Activated naive CD4-positive, alpha-beta T cell treated with anti-CD3 and anti-CD28 coated beads, Interleukin-2, amount 10 ng/mL, durations not matched to agents 7 days and 5 days (primary cell): ENCODE results near the gene TAB3.

Experiments
- CTCF ChIA-PET: fragments of 350-600 bp; sonication (Branson Sonifier 250); formaldehyde crosslinking; loops from one replicate; lab custom pipeline; 2021; ENCODE audit warnings: antibody characterized with exemption; lab: Charles Lee
- DNase-seq: peaks from one replicate; pipeline ENCODE4 v3.0.0-alpha.2; 2020
- H3K27ac Mint-ChIP-seq: one replicate; pipeline ENCODE4 v1.8.0; 2021; ENCODE audit warnings: mild to moderate bottlenecking, moderate library complexity, mixed read lengths
- H3K27me3 Mint-ChIP-seq: one replicate; pipeline ENCODE4 v1.8.0; 2021; ENCODE audit warnings: mild to moderate bottlenecking, mixed read lengths
- H3K36me3 Mint-ChIP-seq: one replicate; pipeline ENCODE4 v1.8.0; 2021; ENCODE audit warnings: mixed read lengths
- H3K4me1 Mint-ChIP-seq: one replicate; pipeline ENCODE4 v1.8.0; 2021; ENCODE audit warnings: mixed read lengths
- H3K4me3 Mint-ChIP-seq: one replicate; pipeline ENCODE4 v1.8.0; 2021; ENCODE audit warnings: mild to moderate bottlenecking, moderate library complexity, mixed read lengths
- H3K9me3 Mint-ChIP-seq: one replicate; pipeline ENCODE4 v1.8.0; 2021; ENCODE audit warnings: mixed read lengths

TAB3 gene

DNA sequence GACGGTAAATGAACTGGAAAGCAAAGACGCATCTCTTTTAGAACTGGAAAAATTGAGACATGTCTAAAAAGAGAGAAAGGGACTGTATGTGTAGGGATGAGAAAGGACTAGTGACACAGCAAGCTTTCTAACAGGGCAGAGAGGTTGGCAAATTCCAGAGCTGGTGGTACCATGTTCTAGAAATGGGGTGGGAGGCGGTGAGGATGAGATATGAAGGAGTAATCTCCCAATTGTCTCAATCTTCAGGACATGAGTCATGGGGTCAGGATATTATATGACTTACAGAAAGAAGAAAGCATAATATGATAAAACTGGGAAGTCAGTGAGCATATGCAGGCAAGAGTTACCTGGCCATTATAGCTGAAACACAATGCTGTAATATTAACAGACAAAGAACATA lies 14.2 kb downstream of the TAB3 start:
- Mint-ChIP-seq H3K27me3 (no peaks in the 10 kb centered on the region), H3K9me3 (no peaks in the 10 kb centered on the region), H3K4me1 (no peaks in the 10 kb centered on the region), H3K27ac (no peak overlapping the region), H3K4me3 (no peak overlapping the region), H3K36me3 (no peaks in the 10 kb centered on the region)
- CTCF ChIA-PET: interaction anchor here (1.2 kb wide), 1 partner anchor 139 kb away, joined by 3 read pairs; no protein-coding TSS in a partner anchor
- no peak for DNase-seq

- H3K27ac Mint-ChIP-seq: no peak overlapping the region
- H3K9me3 Mint-ChIP-seq: no peaks in the 10 kb centered on the region
- CTCF ChIA-PET: no interaction called here
- no peak overlapping the region for H3K4me3 Mint-ChIP-seq
- no peaks in the 10 kb centered on the region for H3K4me1 Mint-ChIP-seq
- H3K36me3 Mint-ChIP-seq: peaks cover 8% of the 10 kb centered on the region
- no peaks in the 10 kb centered on the region for H3K27me3 Mint-ChIP-seq
- DNase-seq: no peak
These were observed 18.5 kb downstream of the TAB3 start for GRCh38 chrX:30870572-30870971.

GRCh38 chrX:30865612-30866011 lies 23.4 kb downstream of the TAB3 start:
- CTCF ChIA-PET: no interaction called here
- H3K27me3 Mint-ChIP-seq: no peaks in the 10 kb centered on the region
- H3K9me3 Mint-ChIP-seq: no peaks in the 10 kb centered on the region
- no peak overlapping the region for H3K27ac Mint-ChIP-seq
- H3K36me3 Mint-ChIP-seq: peaks cover 8% of the 10 kb centered on the region
- no peak overlapping the region for H3K4me3 Mint-ChIP-seq
- peaks cover 10% of the 10 kb centered on the region for H3K4me1 Mint-ChIP-seq
- no peak for DNase-seq

DNA sequence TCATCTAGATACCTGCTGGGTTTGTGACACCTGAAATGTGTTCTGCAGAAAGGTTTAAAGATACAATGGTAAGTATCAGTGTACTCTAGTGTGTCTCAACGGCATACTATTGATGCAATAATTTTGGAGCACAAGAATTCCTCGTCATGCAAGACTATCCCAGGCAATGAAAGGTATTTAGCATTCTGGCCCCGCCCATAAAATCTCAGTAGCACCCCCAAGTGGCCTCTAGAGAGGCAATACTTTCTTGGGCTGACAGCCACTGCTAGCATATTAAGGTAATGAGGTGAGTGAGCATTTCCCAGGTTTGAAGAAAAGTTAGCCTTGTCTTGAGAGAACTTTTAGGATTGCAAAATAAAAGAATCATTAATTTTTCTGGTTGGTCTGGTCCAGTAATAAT lies 24.0 kb downstream of the TAB3 start:
- CTCF ChIA-PET: interaction anchor here (1.1 to 2.0 kb wide), 3 partner anchors 21 to 130 kb away, joined by 3 to 10 read pairs (median 3); no protein-coding TSS in a partner anchor
- Mint-ChIP-seq H3K27me3 (no peaks in the 10 kb centered on the region), H3K27ac (no peak overlapping the region), H3K9me3 (no peaks in the 10 kb centered on the region), H3K4me3 (no peak overlapping the region), H3K36me3 (peaks cover 9% of the 10 kb centered on the region), H3K4me1 (peaks cover 10% of the 10 kb centered on the region)
- peak; percentile 22 for DNase-seq

DNA sequence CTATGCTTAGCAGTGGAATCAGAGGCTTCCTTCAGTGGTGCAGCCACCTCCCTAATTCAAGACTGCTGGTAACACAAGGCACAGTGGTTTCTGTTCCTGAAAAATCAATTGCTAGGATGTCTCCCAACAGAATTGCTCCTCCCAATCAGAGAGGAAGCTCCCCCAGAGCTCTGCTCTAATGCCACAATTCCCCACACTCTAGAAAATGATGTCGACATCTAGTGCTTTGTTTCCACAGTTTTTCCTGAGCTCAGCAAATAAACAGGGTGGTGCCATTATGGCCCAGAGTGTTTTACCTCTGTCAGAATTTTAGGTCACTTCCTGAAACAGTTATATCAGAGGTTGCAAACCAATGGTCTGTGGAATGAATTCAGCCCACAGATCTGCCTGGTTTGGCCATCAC lies 24.7 kb downstream of the TAB3 start:
- Mint-ChIP-seq H3K27me3 (no peaks in the 10 kb centered on the region), H3K27ac (no peak overlapping the region), H3K36me3 (peaks cover 12% of the 10 kb centered on the region), H3K4me3 (no peak overlapping the region), H3K9me3 (no peaks in the 10 kb centered on the region), H3K4me1 (peaks cover 10% of the 10 kb centered on the region)
- CTCF ChIA-PET: interaction anchor here (1.0 to 2.0 kb wide), 4 partner anchors 20 to 229 kb away, joined by 3 to 10 read pairs (median 3); no protein-coding TSS in a partner anchor
- no peak for DNase-seq

GRCh38 chrX:30863974-30864373 lies 25.1 kb downstream of the TAB3 start:
- CTCF ChIA-PET: interaction anchor here (1.0 to 2.0 kb wide), 2 partner anchors 128 to 229 kb away, joined by 3 to 10 read pairs; no protein-coding TSS in a partner anchor
- H3K27me3 Mint-ChIP-seq: no peaks in the 10 kb centered on the region

DNA sequence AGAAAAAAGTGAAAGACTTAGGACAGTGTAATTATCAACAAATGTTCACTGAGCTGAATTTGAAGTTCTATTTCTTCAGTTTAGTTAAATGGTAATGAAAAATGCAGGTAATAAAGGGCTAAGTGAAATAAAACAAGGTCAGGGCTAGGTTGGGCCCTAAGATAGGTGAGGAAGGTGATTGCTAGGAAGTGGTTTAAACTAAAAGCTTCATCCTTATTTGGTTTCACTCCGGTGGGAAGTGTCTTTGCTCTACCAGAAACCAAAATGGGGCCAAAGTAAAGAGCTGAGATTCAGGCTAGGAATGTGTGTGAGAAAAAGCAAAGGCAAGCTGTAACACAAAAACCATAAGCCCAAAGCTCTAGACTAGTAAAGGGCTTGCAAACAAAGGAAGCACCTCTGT lies 31.0 kb downstream of the TAB3 start:
- CTCF ChIA-PET: no interaction called here
- no peak overlapping the region for H3K4me3 Mint-ChIP-seq

More at GRCh38 chrX:30863974-30864373, 25.1 kb downstream of the TAB3 start:
- Mint-ChIP-seq H3K4me3 (no peak overlapping the region), H3K9me3 (no peaks in the 10 kb centered on the region), H3K36me3 (peaks cover 13% of the 10 kb centered on the region), H3K4me1 (peaks cover 10% of the 10 kb centered on the region), H3K27ac (no peak overlapping the region)
- no peak for DNase-seq

DNA sequence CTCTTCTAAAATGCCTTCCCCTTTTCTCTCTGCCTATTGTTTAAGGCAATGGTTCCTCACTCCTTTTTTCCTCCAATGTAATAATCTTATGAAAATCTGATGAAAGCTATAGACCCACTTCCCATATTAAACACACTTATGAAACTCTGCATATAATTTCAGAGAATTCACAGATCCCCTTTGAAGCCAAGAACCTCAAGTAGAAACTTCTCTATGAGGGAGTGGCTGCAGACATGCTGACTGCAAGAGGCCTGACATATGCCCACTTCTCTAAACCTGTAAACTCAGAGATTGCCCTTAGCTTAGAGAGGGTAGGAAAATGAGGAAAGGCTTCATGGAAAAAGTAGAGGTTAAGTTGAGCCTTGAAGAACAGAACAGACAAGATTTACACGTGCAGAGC lies 37.6 kb downstream of the TAB3 start:
- Mint-ChIP-seq H3K27me3 (no peaks in the 10 kb centered on the region), H3K4me1 (peaks cover 6% of the 10 kb centered on the region), H3K9me3 (no peaks in the 10 kb centered on the region), H3K4me3 (no peak overlapping the region), H3K27ac (no peak overlapping the region), H3K36me3 (peaks cover 33% of the 10 kb centered on the region)
- DNase-seq: no peak
- CTCF ChIA-PET: no interaction called here

More for the DNA sequence above, 31.0 kb downstream of the TAB3 start:
- Mint-ChIP-seq H3K36me3 (peaks cover 32% of the 10 kb centered on the region), H3K27ac (no peak overlapping the region), H3K4me1 (no peaks in the 10 kb centered on the region), H3K9me3 (no peaks in the 10 kb centered on the region), H3K27me3 (no peaks in the 10 kb centered on the region)
- no peak for DNase-seq

DNA sequence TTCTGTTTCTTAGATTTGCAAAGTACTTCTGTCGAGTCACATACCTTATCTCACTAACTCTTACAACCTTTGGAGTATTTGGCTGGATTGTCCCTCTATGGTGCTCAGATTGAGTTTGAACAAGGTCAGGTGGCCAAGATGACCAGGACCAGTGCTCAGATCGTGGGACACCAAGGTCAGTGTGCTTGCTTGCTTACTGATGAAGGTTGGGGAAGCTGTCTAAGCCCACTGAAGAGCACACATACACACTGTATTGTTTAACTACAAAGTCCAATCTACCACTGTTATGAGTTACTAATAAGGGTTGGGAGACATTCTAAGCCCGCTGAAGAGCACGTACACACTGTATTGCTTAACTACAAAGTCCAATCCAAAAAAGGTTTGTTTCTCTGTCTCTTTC lies 53.7 kb downstream of the TAB3 start:
- Mint-ChIP-seq H3K36me3 (peaks cover 35% of the 10 kb centered on the region), H3K27ac (no peak overlapping the region), H3K27me3 (no peaks in the 10 kb centered on the region), H3K4me1 (peaks cover 25% of the 10 kb centered on the region), H3K4me3 (no peak overlapping the region), H3K9me3 (no peaks in the 10 kb centered on the region)
- no peak for DNase-seq
- CTCF ChIA-PET: no interaction called here

DNA sequence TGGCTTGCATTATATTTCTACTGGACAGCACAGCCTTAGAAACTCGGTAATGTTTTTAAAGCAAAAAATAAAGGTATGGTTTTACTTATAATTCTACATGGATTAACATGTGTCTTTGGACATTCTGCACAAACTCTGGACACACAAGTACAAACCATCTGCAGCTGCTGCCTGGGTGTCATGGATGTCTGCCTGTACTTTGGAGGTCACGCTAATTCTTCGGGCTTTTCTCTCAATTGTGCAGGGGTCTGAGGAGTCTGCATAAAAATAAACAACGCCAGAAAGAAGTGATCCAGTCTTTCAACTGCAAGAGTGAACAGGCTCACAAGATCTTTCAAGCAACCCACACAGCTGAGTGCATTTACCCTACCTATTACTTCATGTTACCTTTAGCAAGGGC lies 55.2 kb downstream of the TAB3 start:
- CTCF ChIA-PET: no interaction called here
- no peaks in the 10 kb centered on the region for H3K27me3 Mint-ChIP-seq
- H3K27ac Mint-ChIP-seq: no peak overlapping the region
- H3K4me3 Mint-ChIP-seq: no peak overlapping the region
- peaks cover 40% of the 10 kb centered on the region for H3K4me1 Mint-ChIP-seq
- no peaks in the 10 kb centered on the region for H3K9me3 Mint-ChIP-seq
- peaks cover 28% of the 10 kb centered on the region for H3K36me3 Mint-ChIP-seq
- DNase-seq: no peak

GRCh38 chrX:30831082-30831481 lies 58.0 kb downstream of the TAB3 start:
- Mint-ChIP-seq H3K36me3 (peaks cover 21% of the 10 kb centered on the region), H3K27ac (peak overlapping the region; percentile 80), H3K4me3 (peak overlapping the region; percentile 50), H3K4me1 (peaks cover 50% of the 10 kb centered on the region), H3K9me3 (no peaks in the 10 kb centered on the region), H3K27me3 (no peaks in the 10 kb centered on the region)
- peak; percentile 62 for DNase-seq
- CTCF ChIA-PET: no interaction called here

DNA sequence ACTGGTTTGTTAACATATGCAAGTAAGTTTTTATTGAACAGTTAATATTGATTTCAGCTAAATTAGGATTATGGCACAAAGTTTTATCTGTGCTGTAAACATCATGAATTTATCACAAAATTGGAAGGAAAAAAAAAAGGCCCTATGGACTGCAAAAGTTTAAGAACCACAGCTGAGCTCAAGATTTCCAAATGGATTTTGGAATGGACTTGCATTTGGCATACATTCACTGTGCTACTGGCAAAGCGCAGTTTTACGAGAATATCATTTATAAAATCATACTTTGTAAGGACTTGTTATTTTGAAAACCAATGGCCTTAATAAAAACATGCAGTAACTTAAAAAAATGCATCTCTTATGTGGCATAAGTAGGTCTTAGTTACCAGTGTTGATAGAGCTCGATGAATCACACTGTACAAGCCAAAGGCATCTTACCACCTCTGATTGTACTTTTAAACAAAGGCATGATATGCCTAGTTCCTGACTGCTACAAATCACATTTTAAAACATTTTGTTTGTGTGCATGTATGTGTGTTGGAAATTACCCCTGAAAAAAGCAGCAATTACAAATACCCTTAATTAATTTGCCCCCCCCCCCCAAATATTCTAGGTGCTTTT lies 58.6 kb downstream of the TAB3 start:
- Mint-ChIP-seq H3K4me1 (peaks cover 57% of the 10 kb centered on the region), H3K36me3 (peaks cover 20% of the 10 kb centered on the region), H3K27ac (peak overlapping the region; percentile 80), H3K27me3 (no peaks in the 10 kb centered on the region), H3K9me3 (no peaks in the 10 kb centered on the region), H3K4me3 (no peak overlapping the region)
- DNase-seq: no peak
- CTCF ChIA-PET: no interaction called here

GRCh38 chrX:30824275-30824674 lies 64.8 kb downstream of the TAB3 start:
- Mint-ChIP-seq H3K27me3 (peaks cover 4% of the 10 kb centered on the region), H3K27ac (no peak overlapping the region), H3K36me3 (peaks cover 9% of the 10 kb centered on the region), H3K4me1 (peaks cover 35% of the 10 kb centered on the region), H3K4me3 (no peak overlapping the region), H3K9me3 (no peaks in the 10 kb centered on the region)
- CTCF ChIA-PET: no interaction called here
- DNase-seq: no peak

DNA sequence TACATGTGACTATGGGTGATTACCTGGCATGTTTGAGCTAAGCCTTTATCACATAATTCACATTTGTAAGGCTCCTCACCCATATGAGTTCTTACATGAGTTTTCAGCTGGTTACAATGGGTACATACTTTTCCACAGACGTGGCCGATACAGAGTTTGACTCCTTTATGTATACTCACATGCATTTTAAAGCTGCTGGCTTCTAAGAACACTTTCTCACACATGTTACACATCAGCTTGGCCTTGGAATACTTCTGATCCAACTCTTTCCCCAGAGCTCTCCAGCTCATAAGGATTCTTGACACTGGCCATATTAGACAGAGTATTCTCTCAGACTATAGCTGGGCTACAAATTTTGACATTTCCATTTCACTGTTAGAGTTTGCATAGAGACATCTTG lies 66.3 kb downstream of the TAB3 start:
- no peak for DNase-seq
- CTCF ChIA-PET: interaction anchor here (1.1 to 1.3 kb wide), 2 partner anchors 42 to 87 kb away, joined by 3 read pairs; no protein-coding TSS in a partner anchor
- no peak overlapping the region for H3K27ac Mint-ChIP-seq

DNA sequence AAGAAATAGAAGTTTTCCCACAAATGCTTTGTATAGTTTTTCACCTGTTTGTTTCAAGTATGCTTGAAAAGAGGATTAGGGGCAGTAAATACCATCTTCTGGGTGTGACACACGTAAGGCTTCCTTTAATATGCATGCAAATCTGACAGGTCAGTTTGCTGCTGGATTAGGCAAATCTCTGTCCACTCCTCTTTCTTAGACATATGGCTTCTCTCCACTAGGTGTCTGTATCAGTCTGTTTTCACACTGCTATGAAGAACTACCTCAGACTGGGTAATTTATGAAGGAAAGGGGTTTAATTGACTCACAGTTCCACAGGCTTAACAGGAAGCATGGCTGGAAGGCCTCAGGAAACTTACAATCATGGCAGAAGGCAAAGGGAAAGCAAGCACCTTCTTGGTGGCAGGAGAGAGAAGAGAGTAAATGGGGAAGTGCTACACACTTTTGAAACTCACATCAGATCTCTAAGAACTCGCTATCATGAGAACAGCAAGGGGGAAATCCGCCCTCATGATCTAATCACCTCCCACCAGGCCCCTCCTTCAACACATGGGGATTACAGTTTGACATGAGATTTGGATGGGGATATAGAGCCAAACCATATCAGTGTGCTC lies 66.9 kb downstream of the TAB3 start:
- Mint-ChIP-seq H3K9me3 (no peaks in the 10 kb centered on the region), H3K4me3 (no peak overlapping the region), H3K27ac (no peak overlapping the region), H3K4me1 (peaks cover 29% of the 10 kb centered on the region), H3K27me3 (peaks cover 6% of the 10 kb centered on the region), H3K36me3 (peaks cover 4% of the 10 kb centered on the region)
- no peak for DNase-seq
- CTCF ChIA-PET: interaction anchor here (1.1 to 1.3 kb wide), 4 partner anchors 16 to 187 kb away, joined by 3 to 10 read pairs (median 4); no protein-coding TSS in a partner anchor

More for the DNA sequence above, 66.3 kb downstream of the TAB3 start:
- Mint-ChIP-seq H3K27me3 (peaks cover 6% of the 10 kb centered on the region), H3K36me3 (peaks cover 4% of the 10 kb centered on the region), H3K4me1 (peaks cover 29% of the 10 kb centered on the region), H3K9me3 (no peaks in the 10 kb centered on the region), H3K4me3 (no peak overlapping the region)
